ENCODE measurements around the gene TBXAS1.

DNA sequence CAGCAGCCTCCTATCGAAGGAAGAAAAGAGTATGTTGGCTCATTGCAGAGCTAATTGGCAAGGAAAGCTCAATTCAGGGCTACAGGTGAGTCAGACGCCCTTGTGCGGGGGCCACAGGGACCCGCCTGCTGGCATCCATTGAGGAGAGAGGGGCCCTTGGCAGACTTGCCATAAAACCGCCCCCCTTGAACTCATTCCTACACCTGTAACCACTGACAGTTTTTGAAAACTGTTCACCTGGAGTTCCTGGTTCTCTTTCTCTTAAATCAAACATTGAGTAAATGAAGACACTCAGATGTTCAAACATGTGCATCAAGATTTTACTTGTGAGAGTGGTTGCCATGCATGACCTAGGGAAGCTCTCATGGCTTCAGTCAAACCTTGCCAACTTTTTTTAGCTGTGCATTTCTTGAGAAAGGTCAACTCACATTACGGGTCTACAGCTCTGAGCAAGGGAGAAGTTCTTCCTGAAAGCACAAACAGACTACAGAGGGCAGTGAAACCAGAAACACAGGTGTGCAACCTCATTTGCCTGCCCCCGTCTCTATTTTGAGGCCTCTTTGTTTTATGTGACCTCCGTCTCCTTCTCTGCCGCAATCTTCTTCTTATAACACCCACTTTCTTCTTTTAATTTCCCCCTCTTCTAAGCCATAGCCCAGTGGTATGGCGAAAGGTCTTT is 87.8 kb downstream of the TBXAS1 start:
- TF ChIP-seq, protein P1, sequence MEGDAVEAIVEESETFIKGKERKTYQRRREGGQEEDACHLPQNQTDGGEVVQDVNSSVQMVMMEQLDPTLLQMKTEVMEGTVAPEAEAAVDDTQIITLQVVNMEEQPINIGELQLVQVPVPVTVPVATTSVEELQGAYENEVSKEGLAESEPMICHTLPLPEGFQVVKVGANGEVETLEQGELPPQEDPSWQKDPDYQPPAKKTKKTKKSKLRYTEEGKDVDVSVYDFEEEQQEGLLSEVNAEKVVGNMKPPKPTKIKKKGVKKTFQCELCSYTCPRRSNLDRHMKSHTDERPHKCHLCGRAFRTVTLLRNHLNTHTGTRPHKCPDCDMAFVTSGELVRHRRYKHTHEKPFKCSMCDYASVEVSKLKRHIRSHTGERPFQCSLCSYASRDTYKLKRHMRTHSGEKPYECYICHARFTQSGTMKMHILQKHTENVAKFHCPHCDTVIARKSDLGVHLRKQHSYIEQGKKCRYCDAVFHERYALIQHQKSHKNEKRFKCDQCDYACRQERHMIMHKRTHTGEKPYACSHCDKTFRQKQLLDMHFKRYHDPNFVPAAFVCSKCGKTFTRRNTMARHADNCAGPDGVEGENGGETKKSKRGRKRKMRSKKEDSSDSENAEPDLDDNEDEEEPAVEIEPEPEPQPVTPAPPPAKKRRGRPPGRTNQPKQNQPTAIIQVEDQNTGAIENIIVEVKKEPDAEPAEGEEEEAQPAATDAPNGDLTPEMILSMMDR (IDR thresholded peaks at IDR 0.05): no peak
- no peak for TF ChIP-seq POLR2A (IDR thresholded peaks at IDR 0.05; ENCODE audit: low read depth)

Data from esophagus muscularis mucosa (tissue), 3 donors.